Measurements from ENCODE around the gene CCDC93.

DNA sequence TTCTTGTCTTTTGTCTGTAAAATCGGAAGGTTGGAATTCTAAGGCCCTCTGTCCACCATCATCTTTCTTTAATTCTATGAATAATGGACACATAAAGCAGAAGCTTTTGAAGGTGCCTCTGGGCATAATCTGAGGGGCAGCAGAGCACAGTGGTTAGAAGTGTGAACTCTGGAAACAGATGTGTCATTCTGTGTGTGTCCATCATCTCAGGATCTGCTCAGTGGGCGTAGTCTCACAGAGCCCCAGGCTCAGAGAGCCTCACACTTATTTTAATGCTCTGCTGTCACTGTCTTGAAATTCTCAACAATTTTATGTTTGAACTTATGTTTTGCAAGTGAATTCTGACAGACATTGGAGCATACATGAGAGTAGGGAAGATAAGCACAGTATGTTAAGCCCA lies 31.0 kb upstream of the CCDC93 start:
- no peak for TF ChIP-seq EP300 (IDR thresholded peaks at IDR 0.05)
- TF ChIP-seq, protein P1, sequence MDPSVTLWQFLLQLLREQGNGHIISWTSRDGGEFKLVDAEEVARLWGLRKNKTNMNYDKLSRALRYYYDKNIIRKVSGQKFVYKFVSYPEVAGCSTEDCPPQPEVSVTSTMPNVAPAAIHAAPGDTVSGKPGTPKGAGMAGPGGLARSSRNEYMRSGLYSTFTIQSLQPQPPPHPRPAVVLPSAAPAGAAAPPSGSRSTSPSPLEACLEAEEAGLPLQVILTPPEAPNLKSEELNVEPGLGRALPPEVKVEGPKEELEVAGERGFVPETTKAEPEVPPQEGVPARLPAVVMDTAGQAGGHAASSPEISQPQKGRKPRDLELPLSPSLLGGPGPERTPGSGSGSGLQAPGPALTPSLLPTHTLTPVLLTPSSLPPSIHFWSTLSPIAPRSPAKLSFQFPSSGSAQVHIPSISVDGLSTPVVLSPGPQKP (IDR thresholded peaks at IDR 0.05; ENCODE audit: low read depth, low read length): no peak
- TF ChIP-seq, protein P2, sequence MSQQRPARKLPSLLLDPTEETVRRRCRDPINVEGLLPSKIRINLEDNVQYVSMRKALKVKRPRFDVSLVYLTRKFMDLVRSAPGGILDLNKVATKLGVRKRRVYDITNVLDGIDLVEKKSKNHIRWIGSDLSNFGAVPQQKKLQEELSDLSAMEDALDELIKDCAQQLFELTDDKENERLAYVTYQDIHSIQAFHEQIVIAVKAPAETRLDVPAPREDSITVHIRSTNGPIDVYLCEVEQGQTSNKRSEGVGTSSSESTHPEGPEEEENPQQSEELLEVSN (IDR thresholded peaks at IDR 0.05; ENCODE audit: borderline replicate concordance, low read depth): no peak
- TF ChIP-seq POLR2A (IDR thresholded peaks at IDR 0.05; ENCODE audit: low read length): no peak
- TF ChIP-seq REST (IDR thresholded peaks at IDR 0.05): no peak
- no peak for TF ChIP-seq RFX5 (IDR thresholded peaks at IDR 0.05)
- TF ChIP-seq MYC (IDR thresholded peaks at IDR 0.05; ENCODE audit: borderline replicate concordance, low read length): no peak
- TF ChIP-seq RAD21 (conservative IDR thresholded peaks at IDR 0.05 in 1 of 2, IDR thresholded peaks at IDR 0.05 in 1 of 2): no peak
- no peak for TF ChIP-seq CHD2 (IDR thresholded peaks at IDR 0.05; ENCODE audit: low read length, partially characterized antibody)
